Testis (tissue), 3 donors: ENCODE results near the gene RABEPK. TPM values are rescaled to one million over a fixed set of nuclear protein-coding genes. Genes with fewer than 3 reads are reported as not detected.
"Not testable (repeated sequence)": the region's sequence is repeated elsewhere in the genome, so short reads cannot be mapped to it uniquely, and the experiment has no call there.

Experiments used
- DNase-seq: peaks from one replicate; pipeline ENCODE4 v3.0.0-alpha.2; 2019
- H3K27ac ChIP-seq, 2 donors: fragments of 200-600 bp; sonication (generic); one replicate each; pipeline ENCODE4 v1.5.1; 2019
- H3K27me3 ChIP-seq: fragments of 200-600 bp; sonication (generic); one replicate; pipeline ENCODE4 v1.5.1; 2019
- H3K36me3 ChIP-seq: fragments of 200-600 bp; sonication (generic); one replicate; pipeline ENCODE4 v1.5.1; 2017; ENCODE audit warnings: low read depth; ENCODE audit errors: missing control alignments
- H3K4me1 ChIP-seq: fragments of 200-600 bp; sonication (generic); one replicate; pipeline ENCODE4 v1.5.1; 2019
- H3K4me3 ChIP-seq, 2 donors: fragments of 200-600 bp; sonication (generic); one replicate each; pipeline ENCODE4 v1.5.1; 2017 to 2019
- H3K9me3 ChIP-seq: fragments of 200-600 bp; sonication (generic); one replicate; pipeline ENCODE4 v1.5.1; 2017
- CTCF ChIP-seq, 3 experiments: fragments of 450-650 bp in 2 of 3; fragments of 200-600 bp in 1 of 3; sonication (generic) in 1 of 3; IDR thresholded peaks; one replicate each; pipeline ENCODE4 v1.5.1; 2016 to 2019; ENCODE audit warnings: antibody characterized with exemption in 3 of 3, mild to moderate bottlenecking in 2 of 3, moderate library complexity in 1 of 3
- POLR2A ChIP-seq: fragments of 450-650 bp; IDR thresholded peaks from one replicate; pipeline ENCODE4 v1.6.1; 2017; ENCODE audit warnings: antibody characterized with exemption, mild to moderate bottlenecking, moderate library complexity
- WGBS, 2 donors: methylation state at CpG; one replicate each; pipeline ENCODE4 v1.1.5; 2018; 5-methylcytosine and 5-hydroxymethylcytosine counted together
- intact Hi-C: fragments of 100-400 bp; cut with DNase I; formaldehyde crosslinking; loops from one replicate; pipeline ENCODE4 v1.15.1; 2023; ENCODE audit warnings: low total_unique reads
- polyA plus RNA-seq: library from polyadenylated mRNA; stranded (reverse); fragments of 350-450 nt; fragmentation: Illumina TruSeq; extraction: RNeasy Lipid Tissue Mini Kit (QIAGEN cat#74804); gene quantifications from one replicate; pipeline ENCODE4 v1.2.3, GENCODE V29; 2014; ENCODE audit warnings: low read depth, low replicate concordance; ENCODE audit not compliant: insufficient read depth
- total RNA-seq, 2 donors: library from RNA; depleted of rRNA; stranded (reverse); fragments of >200 nt; gene quantifications; one replicate each; pipeline ENCODE4 v1.2.3, GENCODE V29; 2016

Gene RABEPK
- total and polyA plus RNA-seq, 3 donors from 2014 or later = 18.5 to 30.1 (median 20.2) TPM

GRCh38 chr9:125190361-125190801 lies 10.0 kb upstream of the RABEPK start:
- intact Hi-C loops = no loop called here
- peaks cover 26% of the 10 kb centered on the region for H3K4me1 ChIP-seq

GRCh38 chr9:125194466-125194865 lies 5.9 kb upstream of the RABEPK start:
- H3K4me3 ChIP-seq, H3K36me3 ChIP-seq, H3K27ac ChIP-seq, H3K4me1 ChIP-seq, intact Hi-C loops, H3K27me3 ChIP-seq, H3K9me3 ChIP-seq, DNase-seq: not testable (repeated sequence)
- 97 to 98% methylated on average over 5 of the region's 5 CpGs for WGBS, 2 donors

More at GRCh38 chr9:125190361-125190801, 10.0 kb upstream of the RABEPK start:
- peak overlapping the region; percentile 73 to 100 for H3K4me3 ChIP-seq
- H3K27ac ChIP-seq = peak overlapping the region; percentile 94 to 96
- no peak for TF ChIP-seq CTCF (IDR thresholded peaks at IDR 0.05)
- TF ChIP-seq POLR2A = no peak
- H3K36me3 ChIP-seq = no peaks in the 10 kb centered on the region
- H3K27me3 ChIP-seq = no peaks in the 10 kb centered on the region
- H3K9me3 ChIP-seq = no peaks in the 10 kb centered on the region
- WGBS, 2 donors = 35 to 41% methylated on average over 14 of the region's 14 CpGs
- no peak for DNase-seq

GRCh38 chr9:125195591-125195990 lies 4.8 kb upstream of the RABEPK start:
- H3K9me3 ChIP-seq, H3K36me3 ChIP-seq, H3K4me1 ChIP-seq, H3K27me3 ChIP-seq, intact Hi-C loops, H3K4me3 ChIP-seq, DNase-seq, H3K27ac ChIP-seq: not testable (repeated sequence)
- WGBS, 2 donors = 100% methylated on average over 1 of the region's 1 CpG

GRCh38 chr9:125202846-125203618 lies 2.7 kb downstream of the RABEPK start:
- intact Hi-C loops = no loop called here
- no peak for TF ChIP-seq POLR2A
- TF ChIP-seq CTCF (IDR thresholded peaks at IDR 0.05) = no peak
- H3K36me3 ChIP-seq = no peaks in the 10 kb centered on the region

GRCh38 chr9:125204477-125204876 lies 4.1 kb downstream of the RABEPK start:
- 70 to 100% methylated on average over 3 of the region's 3 CpGs for WGBS, 2 donors
- no peak overlapping the region for H3K4me3 ChIP-seq
- no peaks in the 10 kb centered on the region for H3K27me3 ChIP-seq
- TF ChIP-seq CTCF (IDR thresholded peaks at IDR 0.05) (no peak), POLR2A (no peak)
- H3K27ac ChIP-seq = no peak overlapping the region
- intact Hi-C loops = no loop called here
- no peaks in the 10 kb centered on the region for H3K9me3 ChIP-seq
- H3K4me1 ChIP-seq = peaks cover 1% of the 10 kb centered on the region
- no peak for DNase-seq
- no peaks in the 10 kb centered on the region for H3K36me3 ChIP-seq

More at GRCh38 chr9:125202846-125203618, 2.7 kb downstream of the RABEPK start:
- no peaks in the 10 kb centered on the region for H3K27me3 ChIP-seq
- H3K27ac ChIP-seq = no peak overlapping the region
- H3K9me3 ChIP-seq = no peaks in the 10 kb centered on the region
- WGBS, 2 donors = 87 to 100% methylated on average over 1 of the region's 1 CpG
- H3K4me1 ChIP-seq = peaks cover 3% of the 10 kb centered on the region
- no peak for DNase-seq
- no peak overlapping the region for H3K4me3 ChIP-seq

GRCh38 chr9:125214186-125214585 lies 13.8 kb downstream of the RABEPK start:
- TF ChIP-seq POLR2A = no peak
- TF ChIP-seq CTCF (IDR thresholded peaks at IDR 0.05) = no peak
- intact Hi-C loops = no loop called here

More at GRCh38 chr9:125214186-125214585, 13.8 kb downstream of the RABEPK start:
- WGBS, 2 donors = 72 to 79% methylated on average over 5 of the region's 5 CpGs
- Histone ChIP-seq H3K27ac (no peak overlapping the region), H3K9me3 (no peaks in the 10 kb centered on the region), H3K27me3 (no peaks in the 10 kb centered on the region), H3K36me3 (no peaks in the 10 kb centered on the region), H3K4me1 (no peaks in the 10 kb centered on the region), H3K4me3 (no peak overlapping the region)
- no peak for DNase-seq
